ENCODE data around the gene FOSB. TPM values are rescaled to one million over a fixed set of nuclear protein-coding genes. Genes with fewer than 3 reads are reported as not detected.

The FOSB gene
- total and polyA plus RNA-seq, 9 of the 15 experiments (the other 6 are each of a cell fraction or from before 2014, with no cell fraction given): 0.11 to 2.7 (median 0.73) TPM

GRCh38 chr19:45440873-45441654 is 26.7 kb upstream of the FOSB start (continued):
- TF ChIP-seq ZBTB34 (CRISPR knock-in tag; IDR thresholded peaks at IDR 0.05): no peak
- TF ChIP-seq NFIX (CRISPR knock-in tag; IDR thresholded peaks at IDR 0.05; ENCODE audit: low read depth): no peak
- TF ChIP-seq CREM (IDR thresholded peaks at IDR 0.05; ENCODE audit: low read depth): peak; percentile 15; the same call in 1 of the 2 replicates
- TF ChIP-seq YBX1 (IDR thresholded peaks at IDR 0.05): no peak
- TF ChIP-seq ZMIZ1 (IDR thresholded peaks at IDR 0.05; ENCODE audit: low read depth in 2 of 2, low read length in 2 of 2): no peak
- 0 out of 2 replicates have a peak, but pooled peaks have one; percentile 17 for TF ChIP-seq TFAP4 (CRISPR knock-in tag; IDR thresholded peaks at IDR 0.05; ENCODE audit: borderline replicate concordance)
- TF ChIP-seq KDM1A (IDR thresholded peaks at IDR 0.05): peak; percentile 22 to 68; a peak in 3 of 4 replicates
- 0 out of 2 replicates have a peak, but pooled peaks have one; percentile 65 for TF ChIP-seq BCOR (IDR thresholded peaks at IDR 0.05)
- TF ChIP-seq TAF1 (IDR thresholded peaks at IDR 0.05; ENCODE audit: control insufficient read depth, extremely low read depth, insufficient read depth, low read length, severe bottlenecking): peak; percentile 12
- peak; percentile 41; the same call in 1 of the 2 replicates for TF ChIP-seq ZFX (CRISPR knock-in tag; IDR thresholded peaks at IDR 0.05)
- TF ChIP-seq CEBPZ (IDR thresholded peaks at IDR 0.05; ENCODE audit: borderline replicate concordance, low read depth, low read length): no peak
- no peak for TF ChIP-seq ZSCAN32 (CRISPR knock-in tag; IDR thresholded peaks at IDR 0.05)
